CD4-positive, alpha-beta T cell treated with Interleukin-10 for 1 hour (primary cell): Measurements from ENCODE around the gene IL36G.

Experiments
- DNase-seq: peaks from one replicate; pipeline ENCODE4 v3.0.0-alpha.2; 2020

Gene IL36G

GRCh38 chr2:113024764-113025163 is 47.0 kb downstream of the IL36G start:
- no peak for DNase-seq

- no peak for DNase-seq
Observed at GRCh38 chr2:113025737-113026136, 47.9 kb downstream of the IL36G start.

- DNase-seq: no peak
Observed at GRCh38 chr2:113027691-113028090, 49.9 kb downstream of the IL36G start.

GRCh38 chr2:113028112-113028511 is 50.3 kb downstream of the IL36G start:
- DNase-seq: no peak

GRCh38 chr2:113032737-113033136 is 54.9 kb downstream of the IL36G start:
- DNase-seq: no peak

- no peak for DNase-seq
Observed at GRCh38 chr2:113034016-113034415, 56.2 kb downstream of the IL36G start.
